PC-3 (cell line): ENCODE data around the gene CBX2. TPM values are rescaled to one million over a fixed set of nuclear protein-coding genes. Genes with fewer than 3 reads are reported as not detected.

ENCODE experiments used
- ATAC-seq: fragments of 200-7000 bp; cut with Tn5 transposase; 2 replicates; pipeline ENCODE4 v1.9.1; 2020; ENCODE audit warnings: mild to moderate bottlenecking, moderate library complexity
- BruUV-seq: library from RNA; stranded (reverse); fragments of 400-500 nt; replicated peaks from 2 replicates; lab custom pipeline; 2021; lab: Mats Ljungman, UMichigan
- CTCF ChIA-PET: fragments of 300-600 bp; sonication (Branson Sonifier 250); formaldehyde crosslinking; loops from one replicate; lab custom pipeline; 2022; ENCODE audit warnings: antibody characterized with exemption; lab: Charles Lee
- POLR2A ChIA-PET: fragments of 300-600 bp; sonication (Branson Sonifier 250); formaldehyde crosslinking; loops from one replicate; lab custom pipeline; 2022; ENCODE audit warnings: antibody characterized with exemption; ENCODE audit not compliant: unreplicated experiment; lab: Charles Lee
- DNase-seq: peaks from one replicate; pipeline ENCODE4 v3.0.0-alpha.2; 2015
- H2AFZ ChIP-seq: fragments of 300-600 bp; sonication (generic); 2 replicates; pipeline ENCODE4 v1.6.0; 2016; ENCODE audit warnings: antibody characterized with exemption, low read length
- H3F3A ChIP-seq: fragments of 300-600 bp; sonication (generic); one replicate; pipeline ENCODE4 v1.6.0; 2017; ENCODE audit warnings: antibody characterized with exemption, low read length, control low read depth, mild to moderate bottlenecking; ENCODE audit not compliant: unreplicated experiment
- H3K27ac ChIP-seq: fragments of 300-600 bp; sonication (generic); 2 replicates; pipeline ENCODE4 v1.5.1; 2016; ENCODE audit warnings: mild to moderate bottlenecking, low read length
- H3K27me3 ChIP-seq: fragments of 300-600 bp; sonication (generic); 2 replicates; pipeline ENCODE4 v1.6.1; 2016; ENCODE audit warnings: low read length, mixed read lengths
- H3K36me3 ChIP-seq: fragments of 300-600 bp; sonication (generic); 2 replicates; pipeline ENCODE4 v1.6.1; 2016; ENCODE audit warnings: low read depth, mixed run types, low read length, mixed read lengths
- H3K4me1 ChIP-seq: fragments of 300-600 bp; sonication (generic); 2 replicates; pipeline ENCODE4 v1.5.1; 2016; ENCODE audit warnings: low read length; ENCODE audit not compliant: insufficient read depth
- H3K4me2 ChIP-seq: fragments of 300-600 bp; sonication (generic); 2 replicates; pipeline ENCODE4 v1.6.0; 2016; ENCODE audit warnings: low read length
- H3K4me3 ChIP-seq: fragments of 300-600 bp; sonication (generic); 2 replicates; pipeline ENCODE4 v1.5.1; 2016; ENCODE audit warnings: mild to moderate bottlenecking, low read length, mixed read lengths
- H3K79me2 ChIP-seq: fragments of 300-600 bp; sonication (generic); 2 replicates; pipeline ENCODE4 v1.6.1; 2017; ENCODE audit warnings: low read length, mixed read lengths
- H3K9ac ChIP-seq: fragments of 300-600 bp; sonication (generic); 2 replicates; pipeline ENCODE4 v1.6.0; 2016; ENCODE audit warnings: mild to moderate bottlenecking, low read length
- H3K9me2 ChIP-seq: fragments of 300-600 bp; sonication (generic); replicated peaks from 2 replicates; pipeline ENCODE4 v1.6.1; 2016; ENCODE audit warnings: mixed run types, low read length, mixed read lengths
- H3K9me3 ChIP-seq: fragments of 300-600 bp; sonication (generic); 2 replicates; pipeline ENCODE4 v1.6.1; 2016; ENCODE audit warnings: low read length, mixed read lengths
- H4K20me1 ChIP-seq: fragments of 300-600 bp; sonication (generic); 2 replicates; pipeline ENCODE4 v1.6.1; 2016; ENCODE audit warnings: low read length, mixed read lengths
- EZH2 ChIP-seq: fragments of 300-600 bp; sonication (generic); IDR thresholded peaks from one replicate; pipeline ENCODE4 v1.6.1; 2017; ENCODE audit warnings: antibody characterized with exemption, mild to moderate bottlenecking, low read length; ENCODE audit not compliant: unreplicated experiment
- EZH2phosphoT487 ChIP-seq: fragments of 300-600 bp; sonication (generic); IDR thresholded peaks from 2 replicates; pipeline ENCODE4 v1.6.1; 2018; ENCODE audit warnings: mild to moderate bottlenecking, antibody characterized with exemption, low read length, borderline replicate concordance
- intact Hi-C: fragments of 100-400 bp; cut with micrococcal nuclease; formaldehyde crosslinking; loops from 2 replicates; pipeline ENCODE4 v1.9.0; 2023
- total RNA-seq: library from RNA; depleted of rRNA; stranded (reverse); fragments of >200 nt; gene quantifications from 2 replicates; pipeline ENCODE4 v1.2.3, GENCODE V29; 2014
- TF ChIP-seq, protein P1 (sequence below): fragments of 300-600 bp; sonication (generic); conservative IDR thresholded peaks from 2 replicates; pipeline ENCODE4 v1.5.1; 2017; ENCODE audit warnings: antibody characterized with exemption, low read depth, mild to moderate bottlenecking, low read length

The CBX2 gene
- total RNA-seq, 1 experiment from 2014 or later: 39.2 TPM

DNA sequence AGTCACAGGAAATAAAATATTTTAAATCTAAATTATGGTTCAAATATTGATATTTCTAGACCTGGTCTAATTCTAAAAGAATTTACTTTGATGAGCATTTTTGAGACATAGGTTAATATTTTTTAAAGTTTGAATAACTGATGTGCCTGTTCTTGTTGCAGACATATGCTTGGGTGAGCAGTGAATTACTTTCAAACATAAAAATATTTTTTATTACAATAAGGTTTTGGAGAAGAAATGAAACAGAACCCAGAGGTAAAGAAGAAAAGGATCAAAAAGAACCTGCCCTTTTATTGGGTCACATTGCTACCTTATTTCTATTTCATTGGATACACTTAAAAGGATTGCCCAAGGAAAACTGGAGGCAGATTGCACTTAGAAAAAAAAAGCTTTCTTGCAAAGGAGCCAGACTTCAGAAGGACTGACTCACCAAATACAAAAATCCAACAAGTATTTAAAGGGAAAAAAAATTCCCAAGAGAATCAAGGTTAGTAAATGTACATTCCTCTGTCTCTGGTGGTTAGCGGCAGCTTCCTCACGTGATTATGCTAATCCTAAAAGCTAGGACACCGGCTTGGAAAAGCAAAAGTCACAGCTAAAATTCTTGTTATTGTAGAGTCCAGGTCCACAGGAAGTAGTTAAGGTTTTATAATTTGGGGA is 28.7 kb upstream of the CBX2 start:
- Histone ChIP-seq H3K79me2 (no peaks in the 10 kb centered on the region), H3K27ac (peak overlapping the region; percentile 69), H3K4me2 (peak overlapping the region; percentile 34), H3F3A (peaks cover 7% of the 10 kb centered on the region), H3K9ac (peak overlapping the region; percentile 43), H4K20me1 (no peaks in the 10 kb centered on the region), H2AFZ (no peak overlapping the region), H3K36me3 (no peaks in the 10 kb centered on the region), H3K4me1 (peaks cover 49% of the 10 kb centered on the region), H3K27me3 (0 out of 2 replicates have a peak, but pooled peaks cover 3% of the 10 kb centered on the region), H3K9me3 (no peaks in the 10 kb centered on the region), H3K4me3 (0 out of 2 replicates have a peak overlapping the region, but pooled peaks have one; percentile 2), H3K9me2 (no peaks in the 10 kb centered on the region)
- POLR2A ChIA-PET: no interaction called here
- BruUV-seq: no TSS peak
- ATAC-seq (peak; percentile 6; the same call in 1 of the 2 replicates), DNase-seq (peak; percentile 76)
- intact Hi-C loops: loop anchor here (10.0 kb wide), 1 partner anchor 86 kb away; the partner anchor contains the start of gene CBX4
- CTCF ChIA-PET: interaction anchor here (0.6 to 1.3 kb wide), 5 partner anchors 27 to 580 kb away, joined by 3 to 4 read pairs (median 3); no protein-coding TSS in a partner anchor
- no peak for TF ChIP-seq EZH2phosphoT487
- TF ChIP-seq, protein P1, sequence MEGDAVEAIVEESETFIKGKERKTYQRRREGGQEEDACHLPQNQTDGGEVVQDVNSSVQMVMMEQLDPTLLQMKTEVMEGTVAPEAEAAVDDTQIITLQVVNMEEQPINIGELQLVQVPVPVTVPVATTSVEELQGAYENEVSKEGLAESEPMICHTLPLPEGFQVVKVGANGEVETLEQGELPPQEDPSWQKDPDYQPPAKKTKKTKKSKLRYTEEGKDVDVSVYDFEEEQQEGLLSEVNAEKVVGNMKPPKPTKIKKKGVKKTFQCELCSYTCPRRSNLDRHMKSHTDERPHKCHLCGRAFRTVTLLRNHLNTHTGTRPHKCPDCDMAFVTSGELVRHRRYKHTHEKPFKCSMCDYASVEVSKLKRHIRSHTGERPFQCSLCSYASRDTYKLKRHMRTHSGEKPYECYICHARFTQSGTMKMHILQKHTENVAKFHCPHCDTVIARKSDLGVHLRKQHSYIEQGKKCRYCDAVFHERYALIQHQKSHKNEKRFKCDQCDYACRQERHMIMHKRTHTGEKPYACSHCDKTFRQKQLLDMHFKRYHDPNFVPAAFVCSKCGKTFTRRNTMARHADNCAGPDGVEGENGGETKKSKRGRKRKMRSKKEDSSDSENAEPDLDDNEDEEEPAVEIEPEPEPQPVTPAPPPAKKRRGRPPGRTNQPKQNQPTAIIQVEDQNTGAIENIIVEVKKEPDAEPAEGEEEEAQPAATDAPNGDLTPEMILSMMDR: no peak

DNA sequence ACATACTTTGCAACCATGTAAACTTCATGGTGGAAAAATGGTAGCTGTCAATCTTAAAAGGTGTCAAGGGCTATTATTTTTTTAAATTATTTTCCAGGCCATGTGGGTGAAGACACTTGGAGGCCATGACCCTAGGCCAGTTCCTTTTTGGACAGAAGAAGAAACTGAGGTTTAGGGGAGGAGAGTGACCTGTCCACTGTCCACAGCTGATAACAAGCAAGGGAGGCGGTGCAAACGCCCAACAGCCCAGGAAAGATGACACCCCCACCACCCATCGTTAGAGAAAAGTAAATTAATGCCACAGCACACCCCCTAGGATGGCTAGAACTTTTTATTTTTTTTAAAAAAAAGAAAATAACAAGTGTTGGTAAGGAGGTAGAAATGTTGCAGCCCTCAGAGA is 28.0 kb upstream of the CBX2 start:
- Histone ChIP-seq H3K27me3 (0 out of 2 replicates have a peak, but pooled peaks cover 3% of the 10 kb centered on the region), H3F3A (peaks cover 7% of the 10 kb centered on the region), H3K36me3 (no peaks in the 10 kb centered on the region), H4K20me1 (no peaks in the 10 kb centered on the region), H2AFZ (no peak overlapping the region), H3K27ac (peak overlapping the region; percentile 69), H3K4me2 (peak overlapping the region; percentile 34), H3K9me2 (no peaks in the 10 kb centered on the region), H3K4me3 (0 out of 2 replicates have a peak overlapping the region, but pooled peaks have one; percentile 2), H3K9ac (peak overlapping the region; percentile 43), H3K9me3 (no peaks in the 10 kb centered on the region), H3K79me2 (no peaks in the 10 kb centered on the region), H3K4me1 (peaks cover 49% of the 10 kb centered on the region)
- ATAC-seq (no peak), DNase-seq (no peak)
- intact Hi-C loops: loop anchor here (1.0 to 10.0 kb wide), 3 partner anchors 47 to 242 kb away; partner anchors contain the start of genes CBX4 and CBX8
- TF ChIP-seq, protein P1: no peak
- no peak for TF ChIP-seq EZH2phosphoT487
- TF ChIP-seq EZH2: no peak
- ChIA-PET POLR2A (no interaction called here), CTCF (interaction anchor here (0.6 to 1.3 kb wide), 4 partner anchors 26 to 438 kb away, joined by 3 to 4 read pairs (median 3); no protein-coding TSS in a partner anchor)
- no TSS peak for BruUV-seq
